Transverse colon (tissue), 4 donors: ENCODE results near the gene GTF3C4. TPM values are rescaled to one million over a fixed set of nuclear protein-coding genes. Genes with fewer than 3 reads are reported as not detected.

ENCODE experiments used
- DNase-seq: peaks from one replicate; pipeline ENCODE4 v3.0.0-alpha.2; 2019
- H3K27ac ChIP-seq, 4 donors: fragments of 200-600 bp; sonication (generic); 2 replicates each; pipeline ENCODE4 v1.5.1; 2016 to 2018; ENCODE audit warnings: inconsistent platforms in 4 of 4
- H3K27me3 ChIP-seq: fragments of 200-600 bp; sonication (generic); 2 replicates; pipeline ENCODE4 v1.5.1; 2017; ENCODE audit warnings: inconsistent platforms
- H3K36me3 ChIP-seq, 4 donors: fragments of 200-600 bp; sonication (generic); 2 replicates each; pipeline ENCODE4 v1.5.1; 2017 to 2019; ENCODE audit warnings: inconsistent platforms in 4 of 4
- H3K4me1 ChIP-seq, 4 donors: fragments of 200-600 bp; sonication (generic); 2 replicates each; pipeline ENCODE4 v1.5.1; 2017 to 2020; ENCODE audit warnings: inconsistent platforms in 4 of 4
- H3K4me3 ChIP-seq, 4 donors: fragments of 200-600 bp; sonication (generic); 1 replicate in 1 of 4; 2 replicates in 3 of 4; pipeline versions ENCODE4 v1.5.1 to v1.6.1; 2017 to 2019; ENCODE audit warnings: inconsistent platforms in 4 of 4
- H3K9me3 ChIP-seq, 2 donors: fragments of 200-600 bp; sonication (generic); 2 replicates each; pipeline ENCODE4 v1.5.1; 2017 to 2019; ENCODE audit warnings: inconsistent platforms in 2 of 2
- CTCF ChIP-seq, 5 experiments: fragments of 200-600 bp in 3 of 5; fragments of 450-650 bp in 2 of 5; sonication (generic) in 3 of 5; IDR thresholded peaks; 1 replicate in 2 of 5; 2 replicates in 3 of 5; pipeline ENCODE4 v1.5.1; 2016 to 2017; ENCODE audit warnings: antibody characterized with exemption in 5 of 5, inconsistent platforms in 3 of 5, mild to moderate bottlenecking in 2 of 5, moderate library complexity in 1 of 5
- EP300 ChIP-seq: sonication (generic); formaldehyde crosslinking; IDR thresholded peaks from one replicate; pipeline ENCODE4 v1.6.1; 2017; ENCODE audit warnings: antibody characterized with exemption, low read depth
- POLR2A ChIP-seq: fragments of 450-650 bp; IDR thresholded peaks from one replicate; pipeline ENCODE4 v1.6.1; 2016; ENCODE audit warnings: antibody characterized with exemption, mild to moderate bottlenecking, moderate library complexity
- POLR2AphosphoS5 ChIP-seq, 3 donors: sonication (generic); formaldehyde crosslinking; IDR thresholded peaks; one replicate each; pipeline ENCODE4 v1.6.1; 2016; ENCODE audit warnings: antibody characterized with exemption in 3 of 3
- WGBS, 2 donors: methylation state at CpG; one replicate each; pipeline ENCODE4 v1.1.5; 2018; ENCODE audit warnings: low coverage in 1 of 2; 5-methylcytosine and 5-hydroxymethylcytosine counted together
- in situ Hi-C, 4 donors: fragments of 200-750 bp; cut with MboI; loops; one replicate each; pipeline versions ENCODE4 v1.15.0 to v1.15.1; 2017; ENCODE audit warnings: low sequenced_read_pairs in 3 of 4, low pct_ligation_motif_present in 1 of 4, low pct_unique_long_range_greater_than_20kb in 1 of 4
- intact Hi-C: fragments of 100-400 bp; cut with DNase I; formaldehyde crosslinking; loops from one replicate; pipeline ENCODE4 v1.15.1; 2023; ENCODE audit warnings: low total_unique reads
- total RNA-seq, 4 donors: library from RNA; depleted of rRNA; stranded (reverse); fragments of >200 nt; gene quantifications; one replicate each; pipeline ENCODE4 v1.1.0, GENCODE V29; 2016

GTF3C4 gene
- total RNA-seq, 4 donors from 2014 or later = 4.0 to 12.3 (median 8.8) TPM

DNA sequence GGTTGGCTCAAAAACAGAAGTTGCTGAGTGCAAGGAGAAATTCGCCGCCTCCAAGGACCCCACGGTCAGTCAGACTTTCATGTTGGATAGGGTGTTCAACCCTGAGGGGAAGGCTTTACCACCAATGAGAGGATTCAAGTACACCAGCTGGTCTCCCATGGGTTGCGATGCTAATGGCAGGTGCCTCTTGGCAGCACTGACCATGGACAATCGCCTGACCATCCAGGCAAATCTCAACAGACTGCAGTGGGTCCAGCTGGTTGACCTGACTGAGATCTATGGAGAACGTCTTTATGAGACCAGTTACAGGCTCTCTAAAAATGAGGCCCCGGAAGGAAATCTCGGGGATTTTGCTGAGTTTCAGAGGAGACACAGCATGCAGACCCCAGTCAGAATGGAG, 7.7 kb downstream of the GTF3C4 start:
- Histone ChIP-seq H3K4me1 (peaks cover 0 to 8% (median 4%) of the 10 kb centered on the region in 4 donors), H3K36me3 (peaks cover 0 to 24% (median 10%) of the 10 kb centered on the region in 4 donors), H3K27ac (no peak overlapping the region), H3K9me3 (no peaks in the 10 kb centered on the region), H3K4me3 (no peak overlapping the region), H3K27me3 (no peaks in the 10 kb centered on the region)
- 95 to 96% methylated on average over 3 to 8 of the region's 8 CpGs for WGBS, 2 donors
- in situ Hi-C loops = no loop called here
- intact Hi-C loops = no loop called here
- no peak for DNase-seq
- TF ChIP-seq POLR2A (no peak), CTCF (IDR thresholded peaks at IDR 0.05) (no peak), EP300 (no peak), POLR2AphosphoS5 (IDR thresholded peaks at IDR 0.05) (no peak)

DNA sequence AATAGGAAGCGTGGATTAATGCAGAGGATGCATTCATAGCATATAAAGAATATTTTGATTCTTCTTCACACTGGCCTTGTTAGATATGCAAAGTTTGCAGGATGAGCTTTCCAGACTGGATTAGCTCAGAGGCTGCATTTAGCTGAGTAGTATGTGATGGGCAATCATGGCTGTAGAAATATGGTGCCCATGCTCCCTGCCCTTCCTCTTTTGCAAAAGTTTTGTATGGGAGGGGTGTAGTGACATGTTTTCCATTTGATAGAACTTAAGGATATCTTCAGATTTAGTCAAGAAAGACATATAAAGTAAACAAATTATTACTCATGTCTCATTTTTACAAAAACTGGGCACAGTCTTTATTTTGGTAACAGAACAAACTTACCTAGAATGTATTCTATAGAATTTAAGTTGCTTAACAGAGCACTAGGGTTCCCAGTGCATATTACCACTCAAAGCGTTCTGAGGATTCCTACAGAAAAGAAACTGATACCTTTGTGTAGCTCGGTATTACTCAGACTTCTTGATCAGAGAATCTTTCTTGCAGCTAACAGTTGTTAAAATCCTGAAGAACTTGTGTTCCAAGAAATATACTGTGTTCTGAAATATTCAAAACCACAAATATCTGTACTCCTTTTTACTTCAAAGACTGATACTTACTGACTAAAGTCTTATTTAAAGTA, 9.8 kb downstream of the GTF3C4 start:
- intact Hi-C loops = no loop called here
- peaks cover 0 to 34% (median 13%) of the 10 kb centered on the region in 4 donors for H3K36me3 ChIP-seq
- TF ChIP-seq EP300 (no peak), POLR2A (no peak), CTCF (IDR thresholded peaks at IDR 0.05) (no peak), POLR2AphosphoS5 (IDR thresholded peaks at IDR 0.05) (no peak)

DNA sequence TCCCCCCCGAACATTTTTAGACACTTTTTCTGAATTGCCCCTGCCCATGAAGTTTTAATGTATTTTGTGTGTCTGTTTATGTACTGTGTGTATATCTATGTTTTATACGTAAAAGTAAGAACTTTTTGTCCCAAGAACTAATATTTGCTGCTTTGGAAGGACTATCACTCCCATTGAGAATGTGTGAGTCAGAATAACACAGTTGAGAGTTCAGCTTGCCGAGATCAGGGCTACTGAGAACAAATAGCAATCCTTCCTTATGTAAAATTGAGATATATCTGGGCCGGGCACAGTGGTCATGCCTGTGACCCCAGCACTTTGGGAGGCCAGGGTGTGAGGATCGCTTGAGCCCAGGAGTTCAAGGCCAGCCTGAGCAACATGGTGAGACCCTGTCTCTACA, 11.3 kb downstream of the GTF3C4 start:
- TF ChIP-seq POLR2AphosphoS5 (IDR thresholded peaks at IDR 0.05) (no peak), POLR2A (no peak), CTCF (IDR thresholded peaks at IDR 0.05) (no peak), EP300 (no peak)
- Histone ChIP-seq H3K4me1 (no peaks in the 10 kb centered on the region), H3K27ac (no peak overlapping the region), H3K4me3 (no peak overlapping the region), H3K9me3 (no peaks in the 10 kb centered on the region), H3K36me3 (peaks cover 0 to 46% (median 20%) of the 10 kb centered on the region in 4 donors), H3K27me3 (no peaks in the 10 kb centered on the region)
- intact Hi-C loops = no loop called here
- WGBS, 2 donors = 80 to 82% methylated on average over 3 to 5 of the region's 5 CpGs
- in situ Hi-C loops = no loop called here
- no peak for DNase-seq

More for the DNA sequence above, 9.8 kb downstream of the GTF3C4 start:
- no peaks in the 10 kb centered on the region for H3K4me1 ChIP-seq
- H3K27ac ChIP-seq = no peak overlapping the region
- in situ Hi-C loops = no loop called here
- no peaks in the 10 kb centered on the region for H3K27me3 ChIP-seq
- H3K4me3 ChIP-seq = no peak overlapping the region
- WGBS, 2 donors = 73 to 90% methylated on average over 3 of the region's 3 CpGs
- no peak for DNase-seq
- H3K9me3 ChIP-seq = no peaks in the 10 kb centered on the region

- intact Hi-C loops = no loop called here
- H3K27ac ChIP-seq = no peak overlapping the region
- H3K4me1 ChIP-seq = no peaks in the 10 kb centered on the region
- H3K4me3 ChIP-seq = no peak overlapping the region
- in situ Hi-C loops = no loop called here
- no peak for DNase-seq
- H3K36me3 ChIP-seq = peaks cover 0 to 50% (median 17%) of the 10 kb centered on the region in 4 donors
- H3K27me3 ChIP-seq = no peaks in the 10 kb centered on the region
- 86 to 89% methylated on average over 1 of the region's 1 CpG for WGBS, 2 donors
- H3K9me3 ChIP-seq = no peaks in the 10 kb centered on the region
- TF ChIP-seq POLR2AphosphoS5 (IDR thresholded peaks at IDR 0.05) = no peak
- TF ChIP-seq POLR2A = no peak
- no peak for TF ChIP-seq CTCF (IDR thresholded peaks at IDR 0.05)
- no peak for TF ChIP-seq EP300
Observed at GRCh38 chr9:132683873-132684272, 13.6 kb downstream of the GTF3C4 start.
